H1 (cell line): ENCODE data around the gene ARHGEF26. TPM values are rescaled to one million over a fixed set of nuclear protein-coding genes. Genes with fewer than 3 reads are reported as not detected.

Source experiments
- BRCA1 ChIP-seq: IDR thresholded peaks from 2 replicates; pipeline ENCODE4 v1.6.1; 2012; ENCODE audit warnings: low read depth, low read length, improper control_type of control experiment
- POLR2A ChIP-seq, 2 experiments: IDR thresholded peaks; 1 replicate in 1 of 2; 2 replicates in 1 of 2; pipeline ENCODE4 v1.6.1; 2011; ENCODE audit warnings: low read depth in 2 of 2, low read length in 2 of 2, mild to moderate bottlenecking in 2 of 2; ENCODE audit errors: control extremely low read depth in 1 of 2
- RAD21 ChIP-seq, 2 experiments: IDR thresholded peaks in 1 of 2; conservative IDR thresholded peaks in 1 of 2; 2 replicates each; pipeline ENCODE4 v1.6.1; 2011; ENCODE audit warnings: low read depth in 2 of 2, low read length in 2 of 2, improper control_type of control experiment in 1 of 2, inconsistent platforms in 1 of 2, mild to moderate bottlenecking in 1 of 2, moderate library complexity in 1 of 2
- SAP30 ChIP-seq: fragments of 300-600 bp; sonication (generic); IDR thresholded peaks from 2 replicates; pipeline ENCODE4 v1.7.1; 2012; ENCODE audit warnings: low read length, moderate library complexity, mild to moderate bottlenecking, inconsistent platforms; ENCODE audit not compliant: insufficient read depth, insufficient replicate concordance
- polyA plus RNA-seq, 7 experiments: library from polyadenylated mRNA; depleted of rRNA in 3 of 7; stranded (reverse) in 5 of 7; unstranded in 2 of 7; fragments of >200 nt in 5 of 7; fragments of 200-250 nt in 2 of 7; gene quantifications; 1 replicate in 5 of 7; 2 replicates in 1 of 7; 4 replicates in 1 of 7; pipeline versions ENCODE4 v1.2.1 to v1.2.3, GENCODE V29; 2011 to 2013; ENCODE audit warnings: missing spikeins in 2 of 7, mixed read lengths in 2 of 7
- total RNA-seq: library from RNA; stranded (reverse); fragmentation: NEBNext Ultra II Directional; extraction: Animal tissue kit (Norgen Biotek cat#: 25700); gene quantifications from 2 replicates; pipeline ENCODE4 v1.2.1, GENCODE V29; 2021
- TF ChIP-seq, protein P1 (sequence below): fragments of 300-600 bp; sonication (generic); IDR thresholded peaks from 2 replicates; pipeline ENCODE4 v1.7.1; 2012; ENCODE audit warnings: low read length, moderate library complexity, mild to moderate bottlenecking, inconsistent platforms; ENCODE audit not compliant: insufficient replicate concordance
- TF ChIP-seq, protein P2 (sequence below): IDR thresholded peaks from 2 replicates; pipeline ENCODE4 v1.6.1; 2011; ENCODE audit warnings: low read depth, mild to moderate bottlenecking, low read length; ENCODE audit not compliant: insufficient read depth
- TF ChIP-seq, protein P3 (sequence below), 3 experiments: IDR thresholded peaks; 1 replicate in 2 of 3; 2 replicates in 1 of 3; pipeline versions ENCODE4 v1.5.1 to v1.6.1; 2011; ENCODE audit warnings: low read length in 3 of 3, mild to moderate bottlenecking in 3 of 3, inconsistent platforms in 2 of 3, low read depth in 1 of 3, moderate library complexity in 1 of 3; ENCODE audit not compliant: insufficient read depth in 1 of 3; ENCODE audit errors: control extremely low read depth in 1 of 3

ARHGEF26 gene
- total and polyA plus RNA-seq, 2 of the 8 experiments (the other 6 are each of a cell fraction or from before 2014, with no cell fraction given): 3.1 to 15.6 TPM

DNA sequence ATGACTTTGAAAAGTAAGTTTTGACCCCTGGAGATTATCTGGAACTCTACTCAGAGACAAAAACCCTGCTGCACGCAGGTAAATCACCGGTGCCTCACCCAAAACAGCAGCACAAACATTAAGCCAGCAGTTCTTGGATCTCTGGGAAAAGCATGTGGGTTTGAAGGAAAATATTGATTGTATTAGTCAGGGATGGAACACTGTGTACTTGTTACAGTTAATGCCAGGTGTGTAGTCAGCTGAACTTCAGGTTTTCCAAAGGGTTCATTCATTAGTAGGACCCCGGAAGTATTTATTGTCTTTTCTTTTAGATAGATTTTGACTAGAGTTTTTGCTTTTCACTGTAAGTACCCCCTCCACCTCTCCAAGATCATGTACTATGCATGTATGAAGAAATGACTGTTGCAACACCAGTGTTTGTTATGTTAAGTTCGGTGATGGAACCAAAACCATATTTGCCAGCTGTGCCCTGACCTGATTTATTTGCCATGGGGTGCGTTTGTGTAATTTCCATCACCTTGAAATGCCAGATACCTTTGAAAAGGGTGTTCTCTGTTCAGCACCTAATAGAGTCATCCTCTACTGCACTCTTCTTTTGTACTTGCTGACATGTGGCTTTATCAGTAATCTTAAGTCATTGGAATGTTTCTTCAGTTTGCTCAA is 14.5 kb downstream of the ARHGEF26 start (continued):
- TF ChIP-seq, protein P1, sequence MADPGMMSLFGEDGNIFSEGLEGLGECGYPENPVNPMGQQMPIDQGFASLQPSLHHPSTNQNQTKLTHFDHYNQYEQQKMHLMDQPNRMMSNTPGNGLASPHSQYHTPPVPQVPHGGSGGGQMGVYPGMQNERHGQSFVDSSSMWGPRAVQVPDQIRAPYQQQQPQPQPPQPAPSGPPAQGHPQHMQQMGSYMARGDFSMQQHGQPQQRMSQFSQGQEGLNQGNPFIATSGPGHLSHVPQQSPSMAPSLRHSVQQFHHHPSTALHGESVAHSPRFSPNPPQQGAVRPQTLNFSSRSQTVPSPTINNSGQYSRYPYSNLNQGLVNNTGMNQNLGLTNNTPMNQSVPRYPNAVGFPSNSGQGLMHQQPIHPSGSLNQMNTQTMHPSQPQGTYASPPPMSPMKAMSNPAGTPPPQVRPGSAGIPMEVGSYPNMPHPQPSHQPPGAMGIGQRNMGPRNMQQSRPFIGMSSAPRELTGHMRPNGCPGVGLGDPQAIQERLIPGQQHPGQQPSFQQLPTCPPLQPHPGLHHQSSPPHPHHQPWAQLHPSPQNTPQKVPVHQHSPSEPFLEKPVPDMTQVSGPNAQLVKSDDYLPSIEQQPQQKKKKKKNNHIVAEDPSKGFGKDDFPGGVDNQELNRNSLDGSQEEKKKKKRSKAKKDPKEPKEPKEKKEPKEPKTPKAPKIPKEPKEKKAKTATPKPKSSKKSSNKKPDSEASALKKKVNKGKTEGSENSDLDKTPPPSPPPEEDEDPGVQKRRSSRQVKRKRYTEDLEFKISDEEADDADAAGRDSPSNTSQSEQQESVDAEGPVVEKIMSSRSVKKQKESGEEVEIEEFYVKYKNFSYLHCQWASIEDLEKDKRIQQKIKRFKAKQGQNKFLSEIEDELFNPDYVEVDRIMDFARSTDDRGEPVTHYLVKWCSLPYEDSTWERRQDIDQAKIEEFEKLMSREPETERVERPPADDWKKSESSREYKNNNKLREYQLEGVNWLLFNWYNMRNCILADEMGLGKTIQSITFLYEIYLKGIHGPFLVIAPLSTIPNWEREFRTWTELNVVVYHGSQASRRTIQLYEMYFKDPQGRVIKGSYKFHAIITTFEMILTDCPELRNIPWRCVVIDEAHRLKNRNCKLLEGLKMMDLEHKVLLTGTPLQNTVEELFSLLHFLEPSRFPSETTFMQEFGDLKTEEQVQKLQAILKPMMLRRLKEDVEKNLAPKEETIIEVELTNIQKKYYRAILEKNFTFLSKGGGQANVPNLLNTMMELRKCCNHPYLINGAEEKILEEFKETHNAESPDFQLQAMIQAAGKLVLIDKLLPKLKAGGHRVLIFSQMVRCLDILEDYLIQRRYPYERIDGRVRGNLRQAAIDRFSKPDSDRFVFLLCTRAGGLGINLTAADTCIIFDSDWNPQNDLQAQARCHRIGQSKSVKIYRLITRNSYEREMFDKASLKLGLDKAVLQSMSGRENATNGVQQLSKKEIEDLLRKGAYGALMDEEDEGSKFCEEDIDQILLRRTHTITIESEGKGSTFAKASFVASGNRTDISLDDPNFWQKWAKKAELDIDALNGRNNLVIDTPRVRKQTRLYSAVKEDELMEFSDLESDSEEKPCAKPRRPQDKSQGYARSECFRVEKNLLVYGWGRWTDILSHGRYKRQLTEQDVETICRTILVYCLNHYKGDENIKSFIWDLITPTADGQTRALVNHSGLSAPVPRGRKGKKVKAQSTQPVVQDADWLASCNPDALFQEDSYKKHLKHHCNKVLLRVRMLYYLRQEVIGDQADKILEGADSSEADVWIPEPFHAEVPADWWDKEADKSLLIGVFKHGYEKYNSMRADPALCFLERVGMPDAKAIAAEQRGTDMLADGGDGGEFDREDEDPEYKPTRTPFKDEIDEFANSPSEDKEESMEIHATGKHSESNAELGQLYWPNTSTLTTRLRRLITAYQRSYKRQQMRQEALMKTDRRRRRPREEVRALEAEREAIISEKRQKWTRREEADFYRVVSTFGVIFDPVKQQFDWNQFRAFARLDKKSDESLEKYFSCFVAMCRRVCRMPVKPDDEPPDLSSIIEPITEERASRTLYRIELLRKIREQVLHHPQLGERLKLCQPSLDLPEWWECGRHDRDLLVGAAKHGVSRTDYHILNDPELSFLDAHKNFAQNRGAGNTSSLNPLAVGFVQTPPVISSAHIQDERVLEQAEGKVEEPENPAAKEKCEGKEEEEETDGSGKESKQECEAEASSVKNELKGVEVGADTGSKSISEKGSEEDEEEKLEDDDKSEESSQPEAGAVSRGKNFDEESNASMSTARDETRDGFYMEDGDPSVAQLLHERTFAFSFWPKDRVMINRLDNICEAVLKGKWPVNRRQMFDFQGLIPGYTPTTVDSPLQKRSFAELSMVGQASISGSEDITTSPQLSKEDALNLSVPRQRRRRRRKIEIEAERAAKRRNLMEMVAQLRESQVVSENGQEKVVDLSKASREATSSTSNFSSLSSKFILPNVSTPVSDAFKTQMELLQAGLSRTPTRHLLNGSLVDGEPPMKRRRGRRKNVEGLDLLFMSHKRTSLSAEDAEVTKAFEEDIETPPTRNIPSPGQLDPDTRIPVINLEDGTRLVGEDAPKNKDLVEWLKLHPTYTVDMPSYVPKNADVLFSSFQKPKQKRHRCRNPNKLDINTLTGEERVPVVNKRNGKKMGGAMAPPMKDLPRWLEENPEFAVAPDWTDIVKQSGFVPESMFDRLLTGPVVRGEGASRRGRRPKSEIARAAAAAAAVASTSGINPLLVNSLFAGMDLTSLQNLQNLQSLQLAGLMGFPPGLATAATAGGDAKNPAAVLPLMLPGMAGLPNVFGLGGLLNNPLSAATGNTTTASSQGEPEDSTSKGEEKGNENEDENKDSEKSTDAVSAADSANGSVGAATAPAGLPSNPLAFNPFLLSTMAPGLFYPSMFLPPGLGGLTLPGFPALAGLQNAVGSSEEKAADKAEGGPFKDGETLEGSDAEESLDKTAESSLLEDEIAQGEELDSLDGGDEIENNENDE: no peak
- no peak for TF ChIP-seq POLR2A (IDR thresholded peaks at IDR 0.05; ENCODE audit: control extremely low read depth in 1 of 2, low read depth in 2 of 2, low read length in 2 of 2)
- TF ChIP-seq, protein P2, sequence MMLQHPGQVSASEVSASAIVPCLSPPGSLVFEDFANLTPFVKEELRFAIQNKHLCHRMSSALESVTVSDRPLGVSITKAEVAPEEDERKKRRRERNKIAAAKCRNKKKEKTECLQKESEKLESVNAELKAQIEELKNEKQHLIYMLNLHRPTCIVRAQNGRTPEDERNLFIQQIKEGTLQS: no peak
- TF ChIP-seq RAD21 (IDR thresholded peaks at IDR 0.05 in 1 of 2, conservative IDR thresholded peaks at IDR 0.05 in 1 of 2; ENCODE audit: low read depth in 2 of 2, low read length in 2 of 2): no peak
- no peak for TF ChIP-seq BRCA1
- no peak for TF ChIP-seq SAP30
- TF ChIP-seq, protein P3, sequence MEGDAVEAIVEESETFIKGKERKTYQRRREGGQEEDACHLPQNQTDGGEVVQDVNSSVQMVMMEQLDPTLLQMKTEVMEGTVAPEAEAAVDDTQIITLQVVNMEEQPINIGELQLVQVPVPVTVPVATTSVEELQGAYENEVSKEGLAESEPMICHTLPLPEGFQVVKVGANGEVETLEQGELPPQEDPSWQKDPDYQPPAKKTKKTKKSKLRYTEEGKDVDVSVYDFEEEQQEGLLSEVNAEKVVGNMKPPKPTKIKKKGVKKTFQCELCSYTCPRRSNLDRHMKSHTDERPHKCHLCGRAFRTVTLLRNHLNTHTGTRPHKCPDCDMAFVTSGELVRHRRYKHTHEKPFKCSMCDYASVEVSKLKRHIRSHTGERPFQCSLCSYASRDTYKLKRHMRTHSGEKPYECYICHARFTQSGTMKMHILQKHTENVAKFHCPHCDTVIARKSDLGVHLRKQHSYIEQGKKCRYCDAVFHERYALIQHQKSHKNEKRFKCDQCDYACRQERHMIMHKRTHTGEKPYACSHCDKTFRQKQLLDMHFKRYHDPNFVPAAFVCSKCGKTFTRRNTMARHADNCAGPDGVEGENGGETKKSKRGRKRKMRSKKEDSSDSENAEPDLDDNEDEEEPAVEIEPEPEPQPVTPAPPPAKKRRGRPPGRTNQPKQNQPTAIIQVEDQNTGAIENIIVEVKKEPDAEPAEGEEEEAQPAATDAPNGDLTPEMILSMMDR (IDR thresholded peaks at IDR 0.05; ENCODE audit: control extremely low read depth in 1 of 3, insufficient read depth in 1 of 3, low read depth in 1 of 3, low read length in 3 of 3): no peak
